Measurements from ENCODE around the gene DEFB132.

- TF ChIP-seq CTCF (conservative IDR thresholded peaks at IDR 0.05; ENCODE audit: low read depth in 2 of 2), result no peak
- TF ChIP-seq EZH2 (IDR thresholded peaks at IDR 0.05; ENCODE audit: low read depth, unreplicated experiment), result no peak
- no peak for TF ChIP-seq REST (IDR thresholded peaks at IDR 0.05; ENCODE audit: unreplicated experiment)
- TF ChIP-seq EZH2phosphoT487 (IDR thresholded peaks at IDR 0.05; ENCODE audit: unreplicated experiment), result no peak
- TF ChIP-seq POLR2AphosphoS5 (IDR thresholded peaks at IDR 0.05; ENCODE audit: low read depth), result no peak
- TF ChIP-seq ZNF114 (CRISPR knock-in tag; IDR thresholded peaks at IDR 0.05), result no peak
These were observed 30.6 kb upstream of the DEFB132 start, which contains the start of gene DEFB129 for GRCh38 chr20:226958-227357.

Measured in GM23338 (cell line).